H9 (cell line): Measurements from ENCODE around the gene TMEM106B. TPM values are rescaled to one million over a fixed set of nuclear protein-coding genes. Genes with fewer than 3 reads are reported as not detected.
"Not testable (repeated sequence)": the region's sequence is repeated elsewhere in the genome, so short reads cannot be mapped to it uniquely, and the experiment has no call there.

Experiments used
- DNase-seq: peaks from one replicate; pipeline ENCODE4 v3.0.0-alpha.2; 2017
- H2AFZ ChIP-seq: one replicate; pipeline ENCODE4 v1.6.1; 2013; ENCODE audit warnings: mild to moderate bottlenecking, low read length, control low read depth, moderate library complexity
- H2AK5ac ChIP-seq: 2 replicates; pipeline ENCODE4 v1.6.1; 2013; ENCODE audit warnings: low read length, control low read depth, mixed read lengths; ENCODE audit not compliant: insufficient read length
- H2BK120ac ChIP-seq: one replicate; pipeline ENCODE4 v1.6.1; 2013; ENCODE audit warnings: low read depth, mild to moderate bottlenecking, low read length, control low read depth, inconsistent platforms; ENCODE audit not compliant: poor library complexity, severe bottlenecking
- H2BK12ac ChIP-seq: 2 replicates; pipeline ENCODE4 v1.6.1; 2013; ENCODE audit warnings: low read length, control low read depth, mixed read lengths, low read depth; ENCODE audit not compliant: insufficient read length
- H2BK15ac ChIP-seq: 2 replicates; pipeline ENCODE4 v1.6.1; 2013; ENCODE audit warnings: low read depth, low read length, control low read depth
- H2BK20ac ChIP-seq: one replicate; pipeline ENCODE4 v1.6.1; 2013; ENCODE audit warnings: low read depth, mild to moderate bottlenecking, low read length, control low read depth, inconsistent platforms; ENCODE audit not compliant: poor library complexity, severe bottlenecking
- H2BK5ac ChIP-seq: 2 replicates; pipeline ENCODE4 v1.6.1; 2013; ENCODE audit warnings: low read length, control low read depth, mixed read lengths; ENCODE audit not compliant: insufficient read length
- H3K14ac ChIP-seq: 2 replicates; pipeline ENCODE4 v1.6.1; 2013; ENCODE audit warnings: low read length, control low read depth; ENCODE audit not compliant: insufficient read depth
- H3K18ac ChIP-seq: 2 replicates; pipeline ENCODE4 v1.6.1; 2013; ENCODE audit warnings: low read depth, mild to moderate bottlenecking, mixed read lengths, low read length, control low read depth; ENCODE audit not compliant: insufficient read length
- H3K23ac ChIP-seq: 2 replicates; pipeline ENCODE4 v1.6.1; 2013; ENCODE audit warnings: low read length, control low read depth, mixed read lengths, low read depth; ENCODE audit not compliant: insufficient read length
- H3K23me2 ChIP-seq: 2 replicates; pipeline ENCODE4 v1.6.1; 2013; ENCODE audit warnings: low read depth, mild to moderate bottlenecking, mixed read lengths, low read length, control low read depth; ENCODE audit not compliant: insufficient read length, poor library complexity, severe bottlenecking
- H3K27ac ChIP-seq: 2 replicates; pipeline ENCODE4 v1.5.1; 2013; ENCODE audit warnings: low read length, control low read depth, mixed read lengths, low read depth; ENCODE audit not compliant: insufficient read length
- H3K27me3 ChIP-seq: 2 replicates; pipeline ENCODE4 v1.6.1; 2013; ENCODE audit warnings: low read length, control low read depth, inconsistent platforms; ENCODE audit not compliant: insufficient read depth
- H3K4ac ChIP-seq: 2 replicates; pipeline ENCODE4 v1.6.1; 2013; ENCODE audit warnings: low read depth, mild to moderate bottlenecking, control low read depth, inconsistent platforms, low read length, moderate library complexity
- H3K4me1 ChIP-seq: 2 replicates; pipeline ENCODE4 v1.6.1; 2013; ENCODE audit warnings: low read length, control low read depth, inconsistent platforms; ENCODE audit not compliant: insufficient read depth
- H3K4me2 ChIP-seq: 2 replicates; pipeline ENCODE4 v1.6.1; 2013; ENCODE audit warnings: low read length, control low read depth, mixed read lengths; ENCODE audit not compliant: insufficient read length, insufficient read depth
- H3K56ac ChIP-seq: 2 replicates; pipeline ENCODE4 v1.6.1; 2013; ENCODE audit warnings: low read depth, mild to moderate bottlenecking, mixed read lengths, low read length, control low read depth; ENCODE audit not compliant: insufficient read length
- H3K79me1 ChIP-seq: 2 replicates; pipeline ENCODE4 v1.6.1; 2013; ENCODE audit warnings: low read depth, mild to moderate bottlenecking, moderate library complexity, low read length, control low read depth, inconsistent platforms; ENCODE audit not compliant: insufficient read depth, poor library complexity, severe bottlenecking
- H3K79me2 ChIP-seq: 2 replicates; pipeline ENCODE4 v1.6.1; 2013; ENCODE audit warnings: low read length, control low read depth, inconsistent platforms; ENCODE audit not compliant: insufficient read depth
- H3K9ac ChIP-seq: 2 replicates; pipeline ENCODE4 v1.6.1; 2013; ENCODE audit warnings: low read length, control low read depth, mixed read lengths; ENCODE audit not compliant: insufficient read length; ENCODE audit errors: extremely low read depth
- H3K9me3 ChIP-seq: one replicate; pipeline ENCODE4 v1.6.1; 2013; ENCODE audit warnings: low read depth, low read length, inconsistent platforms; ENCODE audit not compliant: control insufficient read depth
- H3T11ph ChIP-seq: one replicate; pipeline ENCODE4 v1.6.1; 2013; ENCODE audit warnings: mild to moderate bottlenecking, low read length, control low read depth, inconsistent platforms
- H4K20me1 ChIP-seq: one replicate; pipeline ENCODE4 v1.6.1; 2013; ENCODE audit not compliant: control insufficient read depth, insufficient read length, insufficient read depth
- H4K5ac ChIP-seq: 2 replicates; pipeline ENCODE4 v1.6.1; 2013; ENCODE audit warnings: low read depth, mild to moderate bottlenecking, mixed read lengths, low read length, control low read depth; ENCODE audit not compliant: insufficient read length
- H4K8ac ChIP-seq: replicated peaks from 2 replicates; pipeline ENCODE4 v1.6.1; 2013; ENCODE audit warnings: low read length, control low read depth, mixed read lengths, low read depth; ENCODE audit not compliant: insufficient read length
- H4K91ac ChIP-seq: 2 replicates; pipeline ENCODE4 v1.6.1; 2013; ENCODE audit warnings: low read depth, mild to moderate bottlenecking, moderate library complexity, mixed read lengths, low read length, control low read depth; ENCODE audit not compliant: insufficient read length
- H3K27ac Mint-ChIP-seq, 3 experiments: 2 replicates in 2 of 3; 3 replicates in 1 of 3; pipeline ENCODE4 v1.8.0; 2020 to 2021; ENCODE audit warnings: mixed read lengths in 3 of 3, mild to moderate bottlenecking in 1 of 3, moderate library complexity in 1 of 3
- H3K27me3 Mint-ChIP-seq: 2 replicates; pipeline ENCODE4 v1.8.0; 2021; ENCODE audit warnings: low read depth, mild to moderate bottlenecking, moderate library complexity, mixed read lengths
- H3K36me3 Mint-ChIP-seq, 3 experiments: 2 replicates in 2 of 3; 3 replicates in 1 of 3; pipeline ENCODE4 v1.8.0; 2020 to 2021; ENCODE audit warnings: low read depth in 3 of 3, mixed read lengths in 3 of 3; ENCODE audit not compliant: insufficient read depth in 1 of 3
- H3K4me1 Mint-ChIP-seq, 2 experiments: 2 replicates each; pipeline ENCODE4 v1.8.0; 2020; ENCODE audit warnings: mixed read lengths in 2 of 2
- H3K4me3 Mint-ChIP-seq, 2 experiments: 2 replicates in 1 of 2; 3 replicates in 1 of 2; pipeline ENCODE4 v1.8.0; 2020 to 2021; ENCODE audit warnings: mild to moderate bottlenecking in 2 of 2, mixed read lengths in 2 of 2, moderate library complexity in 1 of 2
- H3K9me3 Mint-ChIP-seq, 2 experiments: 2 replicates in 1 of 2; 3 replicates in 1 of 2; pipeline ENCODE4 v1.8.0; 2020; ENCODE audit warnings: mild to moderate bottlenecking in 2 of 2, mixed read lengths in 2 of 2, moderate library complexity in 1 of 2
- WGBS: extraction: QIAGEN DNeasy Blood & Tissue Kit; methylation state at CpG from one replicate; pipeline ENCODE4 v1.1.7; 2013; ENCODE audit warnings: missing lambda C conversion rate, low lambda C conversion rate, mixed read lengths; ENCODE audit not compliant: insufficient read length; ENCODE audit errors: extremely low coverage; 5-methylcytosine and 5-hydroxymethylcytosine counted together
- total RNA-seq: library from RNA; stranded (reverse); gene quantifications from 2 replicates; pipeline ENCODE4 v1.2.1, GENCODE V29; 2021
- TF ChIP-seq, protein P1 (sequence below): fragments of 200-600 bp; sonication (generic); conservative IDR thresholded peaks from 3 replicates; pipeline ENCODE4 v1.8.0; 2021; ENCODE audit warnings: antibody characterized with exemption, mild to moderate bottlenecking

TMEM106B gene
- total RNA-seq, 1 experiment from 2014 or later = 28.4 TPM

- H4K20me1 ChIP-seq = no peaks in the 10 kb centered on the region
- no peaks in the 10 kb centered on the region for H3K23me2 ChIP-seq
- H2BK15ac ChIP-seq = no peak overlapping the region
- H3K27ac ChIP-seq = no peak overlapping the region
- no peak overlapping the region for H2BK20ac ChIP-seq
- no peaks in the 10 kb centered on the region for H3K9me3 ChIP-seq
- WGBS = 100% methylated on average over 1 of the region's 1 CpG
- H3K4me1 ChIP-seq = no peaks in the 10 kb centered on the region
- H3K18ac ChIP-seq = no peak overlapping the region
- Mint-ChIP-seq H3K27me3 (no peaks in the 10 kb centered on the region), H3K27ac (peak overlapping the region in 1 of 3 experiments; percentile 73; a peak in 1 of 7 replicates), H3K4me1 (peaks cover 12 to 14% of the 10 kb centered on the region in 2 experiments), H3K9me3 (peaks cover 13 to 14% of the 10 kb centered on the region in 2 experiments; a peak in 4 of 5 replicates), H3K36me3 (peaks cover 41 to 82% (median 50%) of the 10 kb centered on the region in 3 experiments), H3K4me3 (no peak overlapping the region)
- no peak overlapping the region for H2BK5ac ChIP-seq
- H2AFZ ChIP-seq = no peak overlapping the region
- H4K8ac ChIP-seq = no peak overlapping the region
- TF ChIP-seq, protein P1, sequence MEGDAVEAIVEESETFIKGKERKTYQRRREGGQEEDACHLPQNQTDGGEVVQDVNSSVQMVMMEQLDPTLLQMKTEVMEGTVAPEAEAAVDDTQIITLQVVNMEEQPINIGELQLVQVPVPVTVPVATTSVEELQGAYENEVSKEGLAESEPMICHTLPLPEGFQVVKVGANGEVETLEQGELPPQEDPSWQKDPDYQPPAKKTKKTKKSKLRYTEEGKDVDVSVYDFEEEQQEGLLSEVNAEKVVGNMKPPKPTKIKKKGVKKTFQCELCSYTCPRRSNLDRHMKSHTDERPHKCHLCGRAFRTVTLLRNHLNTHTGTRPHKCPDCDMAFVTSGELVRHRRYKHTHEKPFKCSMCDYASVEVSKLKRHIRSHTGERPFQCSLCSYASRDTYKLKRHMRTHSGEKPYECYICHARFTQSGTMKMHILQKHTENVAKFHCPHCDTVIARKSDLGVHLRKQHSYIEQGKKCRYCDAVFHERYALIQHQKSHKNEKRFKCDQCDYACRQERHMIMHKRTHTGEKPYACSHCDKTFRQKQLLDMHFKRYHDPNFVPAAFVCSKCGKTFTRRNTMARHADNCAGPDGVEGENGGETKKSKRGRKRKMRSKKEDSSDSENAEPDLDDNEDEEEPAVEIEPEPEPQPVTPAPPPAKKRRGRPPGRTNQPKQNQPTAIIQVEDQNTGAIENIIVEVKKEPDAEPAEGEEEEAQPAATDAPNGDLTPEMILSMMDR = no peak
- H3K4me2 ChIP-seq = no peak overlapping the region
- no peaks in the 10 kb centered on the region for H3K79me1 ChIP-seq
- H3K4ac ChIP-seq = no peak overlapping the region
- H3T11ph ChIP-seq = no peak overlapping the region
- DNase-seq = no peak
- no peak overlapping the region for H2AK5ac ChIP-seq
- no peak overlapping the region for H3K23ac ChIP-seq
- no peak overlapping the region for H4K91ac ChIP-seq
- no peaks in the 10 kb centered on the region for H3K27me3 ChIP-seq
- H4K5ac ChIP-seq = no peak overlapping the region
- no peak overlapping the region for H2BK12ac ChIP-seq
- H3K79me2 ChIP-seq = no peaks in the 10 kb centered on the region
- no peak overlapping the region for H3K9ac ChIP-seq
- no peak overlapping the region for H3K56ac ChIP-seq
- H3K14ac ChIP-seq = no peak overlapping the region
- no peak overlapping the region for H2BK120ac ChIP-seq
Measured at GRCh38 chr7:12222889-12223579, 11.9 kb downstream of the TMEM106B start.

- not testable (repeated sequence) for H2BK5ac ChIP-seq, H3K27ac Mint-ChIP-seq, H3K4me1 ChIP-seq, H3T11ph ChIP-seq, H3K27ac ChIP-seq, H2BK15ac ChIP-seq, H3K9ac ChIP-seq, H4K20me1 ChIP-seq, H3K4me1 Mint-ChIP-seq, H3K79me2 ChIP-seq, H2AFZ ChIP-seq, H3K56ac ChIP-seq, H3K18ac ChIP-seq, H4K8ac ChIP-seq, H2BK120ac ChIP-seq, H3K79me1 ChIP-seq, H3K23me2 ChIP-seq, H3K27me3 Mint-ChIP-seq, H4K91ac ChIP-seq, H3K4me3 Mint-ChIP-seq, H2AK5ac ChIP-seq, H3K27me3 ChIP-seq, H3K4ac ChIP-seq, H3K23ac ChIP-seq, H4K5ac ChIP-seq, H2BK20ac ChIP-seq, H3K14ac ChIP-seq, DNase-seq, H3K4me2 ChIP-seq, H2BK12ac ChIP-seq, H3K9me3 ChIP-seq
- WGBS = no CpG with 5 or more reads among the region's 7 CpGs
- peaks cover 33 to 71% (median 42%) of the 10 kb centered on the region in 3 experiments for H3K36me3 Mint-ChIP-seq
- peaks cover 13 to 14% of the 10 kb centered on the region in 2 experiments; a peak in 4 of 5 replicates for H3K9me3 Mint-ChIP-seq
Measured at GRCh38 chr7:12225017-12225416, 13.9 kb downstream of the TMEM106B start.
